Memory B cell (primary cell): ENCODE data around the gene USP30.

Experiments
- ATAC-seq: fragments of 150-1000 bp; cut with Tn5 transposase; 2 replicates; pipeline ENCODE4 v1.10.0; 2021; ENCODE audit warnings: low read depth, mild to moderate bottlenecking, moderate library complexity
- DNase-seq, 2 donors: peaks; one replicate each; pipeline ENCODE4 v3.0.0; 2022; ENCODE audit warnings: low spot score in 2 of 2
- H3K27ac Mint-ChIP-seq: one replicate; pipeline ENCODE4 v1.8.0; 2022; ENCODE audit warnings: mild to moderate bottlenecking, moderate library complexity, mixed read lengths
- H3K27me3 Mint-ChIP-seq: one replicate; pipeline ENCODE4 v1.8.0; 2022; ENCODE audit warnings: mixed read lengths
- H3K36me3 Mint-ChIP-seq: one replicate; pipeline ENCODE4 v1.8.0; 2022; ENCODE audit warnings: mild to moderate bottlenecking, mixed read lengths
- H3K4me1 Mint-ChIP-seq: one replicate; pipeline ENCODE4 v1.8.0; 2022; ENCODE audit warnings: mixed read lengths
- H3K4me3 Mint-ChIP-seq: one replicate; pipeline ENCODE4 v1.8.0; 2022; ENCODE audit warnings: mild to moderate bottlenecking, moderate library complexity, mixed read lengths
- H3K9me3 Mint-ChIP-seq: one replicate; pipeline ENCODE4 v1.8.0; 2022; ENCODE audit warnings: mixed read lengths

The USP30 gene

GRCh38 chr12:109115758-109116610 is 63.6 kb downstream of the USP30 start, which contains the start of gene ACACB:
TSS of gene ACACB (plus strand) at chr12:109116587. CDS start at chr12:109139406, 22,819 bp downstream.
- H3K4me1 Mint-ChIP-seq, result peaks cover 5% of the 10 kb centered on the region
- ATAC-seq (no peak), DNase-seq (no peak)
- no peak within 1 kb of the TSS for H3K4me3 Mint-ChIP-seq
- peaks cover 2% of the 10 kb centered on the region for H3K27me3 Mint-ChIP-seq
- no peaks in the 10 kb centered on the region for H3K36me3 Mint-ChIP-seq
- no peak within 1 kb of the TSS for H3K27ac Mint-ChIP-seq
- no peaks in the 10 kb centered on the region for H3K9me3 Mint-ChIP-seq

- Mint-ChIP-seq H3K4me1 (peaks cover 5% of the 10 kb centered on the region), H3K27ac (no peak overlapping the region), H3K36me3 (no peaks in the 10 kb centered on the region), H3K4me3 (no peak overlapping the region), H3K9me3 (no peaks in the 10 kb centered on the region), H3K27me3 (peaks cover 2% of the 10 kb centered on the region)
- DNase-seq (no peak), ATAC-seq (no peak)
Measured at GRCh38 chr12:109116611-109116949, 64.2 kb downstream of the USP30 start.

GRCh38 chr12:109120095-109120494 is 67.7 kb downstream of the USP30 start:
- Mint-ChIP-seq H3K36me3 (no peaks in the 10 kb centered on the region), H3K27ac (no peak overlapping the region), H3K9me3 (no peaks in the 10 kb centered on the region), H3K27me3 (peaks cover 2% of the 10 kb centered on the region), H3K4me3 (no peak overlapping the region), H3K4me1 (peaks cover 2% of the 10 kb centered on the region)
- DNase-seq, result no peak
- ATAC-seq, result no peak

- H3K4me3 Mint-ChIP-seq, result no peak overlapping the region
- H3K4me1 Mint-ChIP-seq, result peaks cover 2% of the 10 kb centered on the region
- H3K9me3 Mint-ChIP-seq, result no peaks in the 10 kb centered on the region
- no peaks in the 10 kb centered on the region for H3K36me3 Mint-ChIP-seq
- H3K27ac Mint-ChIP-seq, result no peak overlapping the region
- no peak for DNase-seq
- ATAC-seq, result no peak
- peaks cover 2% of the 10 kb centered on the region for H3K27me3 Mint-ChIP-seq
Measured at GRCh38 chr12:109120557-109120956, 68.2 kb downstream of the USP30 start.

- Mint-ChIP-seq H3K27me3 (peaks cover 4% of the 10 kb centered on the region), H3K27ac (no peak overlapping the region), H3K36me3 (no peaks in the 10 kb centered on the region), H3K4me3 (no peak overlapping the region), H3K4me1 (no peaks in the 10 kb centered on the region), H3K9me3 (no peaks in the 10 kb centered on the region)
- DNase-seq, result no peak
- ATAC-seq, result no peak
Measured at GRCh38 chr12:109121346-109121880, 69.0 kb downstream of the USP30 start.

GRCh38 chr12:109124878-109125648 is 72.7 kb downstream of the USP30 start:
- H3K9me3 Mint-ChIP-seq, result no peaks in the 10 kb centered on the region
- ATAC-seq (no peak), DNase-seq (no peak)
- H3K27me3 Mint-ChIP-seq, result peaks cover 4% of the 10 kb centered on the region
- no peak overlapping the region for H3K27ac Mint-ChIP-seq
- no peaks in the 10 kb centered on the region for H3K36me3 Mint-ChIP-seq
- H3K4me3 Mint-ChIP-seq, result no peak overlapping the region
- H3K4me1 Mint-ChIP-seq, result no peaks in the 10 kb centered on the region

GRCh38 chr12:109125791-109126190 is 73.4 kb downstream of the USP30 start:
- no peak overlapping the region for H3K4me3 Mint-ChIP-seq
- H3K9me3 Mint-ChIP-seq, result no peaks in the 10 kb centered on the region
- DNase-seq (no peak), ATAC-seq (no peak)
- peaks cover 3% of the 10 kb centered on the region for H3K27me3 Mint-ChIP-seq
- H3K4me1 Mint-ChIP-seq, result no peaks in the 10 kb centered on the region
- no peaks in the 10 kb centered on the region for H3K36me3 Mint-ChIP-seq
- H3K27ac Mint-ChIP-seq, result no peak overlapping the region

- H3K9me3 Mint-ChIP-seq, result no peaks in the 10 kb centered on the region
- H3K4me3 Mint-ChIP-seq, result no peak overlapping the region
- no peaks in the 10 kb centered on the region for H3K36me3 Mint-ChIP-seq
- no peaks in the 10 kb centered on the region for H3K4me1 Mint-ChIP-seq
- H3K27me3 Mint-ChIP-seq, result peaks cover 5% of the 10 kb centered on the region
- ATAC-seq (no peak), DNase-seq (no peak)
- H3K27ac Mint-ChIP-seq, result no peak overlapping the region
Measured at GRCh38 chr12:109126784-109127183, 74.4 kb downstream of the USP30 start.

GRCh38 chr12:109127533-109128242 is 75.3 kb downstream of the USP30 start:
- Mint-ChIP-seq H3K9me3 (no peaks in the 10 kb centered on the region), H3K4me1 (no peaks in the 10 kb centered on the region), H3K4me3 (no peak overlapping the region), H3K36me3 (no peaks in the 10 kb centered on the region), H3K27ac (no peak overlapping the region), H3K27me3 (peaks cover 5% of the 10 kb centered on the region)
- ATAC-seq (no peak), DNase-seq (no peak)

GRCh38 chr12:109130297-109131153 is 78.1 kb downstream of the USP30 start:
- no peaks in the 10 kb centered on the region for H3K36me3 Mint-ChIP-seq
- no peak overlapping the region for H3K4me3 Mint-ChIP-seq
- H3K27me3 Mint-ChIP-seq, result peaks cover 11% of the 10 kb centered on the region
- no peak overlapping the region for H3K27ac Mint-ChIP-seq
- no peak for ATAC-seq
- peaks cover 2% of the 10 kb centered on the region for H3K9me3 Mint-ChIP-seq
- DNase-seq, result no peak
- H3K4me1 Mint-ChIP-seq, result no peaks in the 10 kb centered on the region

- DNase-seq (no peak), ATAC-seq (no peak)
- H3K36me3 Mint-ChIP-seq, result no peaks in the 10 kb centered on the region
- no peaks in the 10 kb centered on the region for H3K4me1 Mint-ChIP-seq
- peaks cover 2% of the 10 kb centered on the region for H3K9me3 Mint-ChIP-seq
- no peak overlapping the region for H3K27ac Mint-ChIP-seq
- peaks cover 9% of the 10 kb centered on the region for H3K27me3 Mint-ChIP-seq
- no peak overlapping the region for H3K4me3 Mint-ChIP-seq
Measured at GRCh38 chr12:109131154-109132050, 79.0 kb downstream of the USP30 start.

- Mint-ChIP-seq H3K27me3 (peaks cover 12% of the 10 kb centered on the region), H3K27ac (no peak overlapping the region)
- ATAC-seq, result no peak
Measured at GRCh38 chr12:109134186-109134917, 82.0 kb downstream of the USP30 start.

More at GRCh38 chr12:109134186-109134917, 82.0 kb downstream of the USP30 start:
- H3K9me3 Mint-ChIP-seq, result peaks cover 5% of the 10 kb centered on the region
- no peak overlapping the region for H3K4me3 Mint-ChIP-seq
- H3K36me3 Mint-ChIP-seq, result peaks cover 1% of the 10 kb centered on the region
- no peak for DNase-seq
- no peaks in the 10 kb centered on the region for H3K4me1 Mint-ChIP-seq
